ENCODE data around the gene MYCT1.

The MYCT1 gene

GRCh38 chr6:152726313-152726712 lies 28.6 kb downstream of the MYCT1 start:
- no peak for DNase-seq

- DNase-seq, result no peak
These were observed 29.8 kb downstream of the MYCT1 start for GRCh38 chr6:152727507-152727906.

GRCh38 chr6:152734630-152735029 lies 36.9 kb downstream of the MYCT1 start:
- no peak for DNase-seq

- no peak for DNase-seq
These were observed 39.1 kb downstream of the MYCT1 start for GRCh38 chr6:152736687-152737273.

GRCh38 chr6:152745509-152746171 lies 47.9 kb downstream of the MYCT1 start:
- DNase-seq, result no peak

- DNase-seq, result no peak
These were observed 48.5 kb downstream of the MYCT1 start for GRCh38 chr6:152746172-152746553.

GRCh38 chr6:152748843-152749242 lies 51.1 kb downstream of the MYCT1 start:
- no peak for DNase-seq

GRCh38 chr6:152749336-152749735 lies 51.6 kb downstream of the MYCT1 start:
- DNase-seq, result no peak

- no peak for DNase-seq
These were observed 53.0 kb downstream of the MYCT1 start, which contains the start of gene VIP for GRCh38 chr6:152750694-152751093. Gene VIP (plus strand): TSS chr6:152750797. CDS start chr6:152752178, 1,381 bp downstream.

GRCh38 chr6:152765331-152765730 lies 67.6 kb downstream of the MYCT1 start:
- no peak for DNase-seq

- DNase-seq, result no peak
These were observed 71.5 kb downstream of the MYCT1 start for GRCh38 chr6:152769159-152769558.

GRCh38 chr6:152769993-152770392 lies 72.3 kb downstream of the MYCT1 start:
- no peak for DNase-seq

- DNase-seq, result no peak
These were observed 73.5 kb downstream of the MYCT1 start for GRCh38 chr6:152771061-152771687.

All from MV-4-11 (cell line).